HepG2 (cell line): ENCODE measurements around the gene MYD88. TPM values are rescaled to one million over a fixed set of nuclear protein-coding genes. Genes with fewer than 3 reads are reported as not detected.

Experiments
- ATAC-seq: fragments of 200-7000 bp; cut with Tn5 transposase; 3 replicates; pipeline ENCODE4 v1.9.1; 2020; ENCODE audit warnings: mild to moderate bottlenecking, moderate library complexity
- BruUV-seq: library from RNA; stranded (reverse); fragments of 400-500 nt; replicated peaks from 2 replicates; lab custom pipeline; 2021; lab: Mats Ljungman, UMichigan
- CTCF ChIA-PET: fragments of 300-600 bp; formaldehyde crosslinking; extraction: SDS; loops from one replicate; lab custom pipeline; 2021; ENCODE audit warnings: low total read pairs, inconsistent platforms, low intra/inter-chr PET ratio; lab: Yijun Ruan, JAX
- POLR2A ChIA-PET: fragments of 350-600 bp; sonication (Branson Sonifier 250); formaldehyde crosslinking; loops from one replicate; lab custom pipeline; 2020; ENCODE audit warnings: antibody characterized with exemption, inconsistent platforms; lab: Yijun Ruan, JAX
- DNase-seq: peaks from one replicate; pipeline ENCODE4 v3.0.0-alpha.2; 2015; ENCODE audit warnings: low spot score
- FAIRE-seq: peaks from 3 replicates; lab custom pipeline; 2011; peaks lifted over from hg19 to GRCh38; lab: Jason Lieb, UNC
- H2AFZ ChIP-seq: one replicate; pipeline ENCODE4 v1.6.1; 2011; ENCODE audit warnings: low read length, inconsistent platforms
- H3K27ac ChIP-seq: fragments of 300-600 bp; 3 replicates; pipeline ENCODE4 v1.8.0; 2011; ENCODE audit warnings: mixed run types, mild to moderate bottlenecking, mixed read lengths, low read length, inconsistent platforms; ENCODE audit not compliant: insufficient read depth; ENCODE audit errors: extremely low read length
- H3K27me3 ChIP-seq, 2 experiments: fragments of 200-600 bp in 1 of 2; 2 replicates in 1 of 2; 3 replicates in 1 of 2; pipeline versions ENCODE4 v1.6.0 to v1.8.0; 2011; ENCODE audit warnings: low read length in 2 of 2, mild to moderate bottlenecking in 2 of 2, moderate library complexity in 2 of 2, inconsistent platforms in 1 of 2; ENCODE audit not compliant: insufficient read depth in 2 of 2, control insufficient read depth in 1 of 2
- H3K36me3 ChIP-seq, 2 experiments: fragments of 200-600 bp in 1 of 2; replicated peaks in 1 of 2; 2 replicates in 1 of 2; 3 replicates in 1 of 2; pipeline versions ENCODE4 v1.5.1 to v1.8.0; 2011; ENCODE audit warnings: low read length in 2 of 2, inconsistent platforms in 1 of 2; ENCODE audit not compliant: insufficient read depth in 2 of 2, control insufficient read depth in 1 of 2
- H3K4me1 ChIP-seq: 2 replicates; pipeline ENCODE4 v1.5.1; 2012; ENCODE audit warnings: low read length, inconsistent platforms; ENCODE audit not compliant: insufficient read depth
- H3K4me2 ChIP-seq: 2 replicates; pipeline ENCODE4 v1.6.0; 2011; ENCODE audit warnings: low read depth, low read length, inconsistent platforms
- H3K4me3 ChIP-seq, 3 experiments: fragments of 200-600 bp in 1 of 3; sonication (generic), shearing (Covaris generic) in 1 of 3; replicated peaks in 1 of 3; 2 replicates each; pipeline ENCODE4 v1.5.1; 2011 to 2016; ENCODE audit warnings: low read length in 3 of 3, inconsistent platforms in 2 of 3, low read depth in 2 of 3, mild to moderate bottlenecking in 2 of 3, control low read depth in 1 of 3, mixed read lengths in 1 of 3; ENCODE audit not compliant: insufficient read depth in 1 of 3
- H3K79me2 ChIP-seq: one replicate; pipeline ENCODE4 v1.6.1; 2011; ENCODE audit warnings: low read length, inconsistent platforms; ENCODE audit not compliant: insufficient read depth
- H3K9ac ChIP-seq: 2 replicates; pipeline ENCODE4 v1.6.0; 2011; ENCODE audit warnings: mild to moderate bottlenecking, low read depth, low read length, inconsistent platforms; ENCODE audit not compliant: insufficient read depth
- H3K9me3 ChIP-seq: 2 replicates; pipeline ENCODE4 v1.5.1; 2012; ENCODE audit warnings: mild to moderate bottlenecking, low read length
- H4K20me1 ChIP-seq: 2 replicates; pipeline ENCODE4 v1.6.0; 2011; ENCODE audit warnings: inconsistent platforms, mild to moderate bottlenecking, low read length, moderate library complexity; ENCODE audit not compliant: insufficient read depth
- AGO2 ChIP-seq: fragments of 200-400 bp; formaldehyde crosslinking; optimal IDR thresholded peaks from 2 replicates; pipeline ENCODE3; 2017; ENCODE audit warnings: mild to moderate bottlenecking, low read depth, low read length, moderate library complexity
- MTA3 ChIP-seq: sonication (generic); formaldehyde crosslinking; IDR thresholded peaks from 2 replicates; pipeline ENCODE4 v1.4.0; 2020; ENCODE audit warnings: missing genetic modification reagents
- NFKB2 ChIP-seq: sonication (generic); formaldehyde crosslinking; IDR thresholded peaks from 2 replicates; pipeline ENCODE4 v1.4.0; 2020; ENCODE audit warnings: missing genetic modification reagents, borderline replicate concordance
- POLR2AphosphoS2 ChIP-seq: IDR thresholded peaks from 2 replicates; pipeline ENCODE4 v1.6.1; 2011; ENCODE audit warnings: low read depth, low read length, improper control_type of control experiment
- PPARG ChIP-seq: conservative IDR thresholded peaks from 2 replicates; pipeline ENCODE4 v1.6.1; 2016; ENCODE audit warnings: missing biosample characterization, missing genetic modification reagents
- REPIN1 ChIP-seq: sonication (generic); formaldehyde crosslinking; IDR thresholded peaks from 2 replicates; pipeline ENCODE4 v1.8.0; 2022; ENCODE audit warnings: missing genetic modification reagents, low read depth, mild to moderate bottlenecking, borderline replicate concordance
- SPEN ChIP-seq: sonication (generic); formaldehyde crosslinking; IDR thresholded peaks from 2 replicates; pipeline ENCODE4 v1.5.1; 2020; ENCODE audit warnings: low read depth, mild to moderate bottlenecking, missing genetic modification reagents
- ZNF20 ChIP-seq: sonication (generic); formaldehyde crosslinking; IDR thresholded peaks from 2 replicates; pipeline ENCODE4 v1.4.0; 2020; ENCODE audit warnings: mild to moderate bottlenecking, moderate library complexity, missing genetic modification reagents
- ZNF318 ChIP-seq: sonication (generic); formaldehyde crosslinking; IDR thresholded peaks from 2 replicates; pipeline ENCODE4 v1.4.0; 2020; ENCODE audit warnings: mild to moderate bottlenecking, missing genetic modification reagents
- ZNF414 ChIP-seq: sonication (generic); formaldehyde crosslinking; IDR thresholded peaks from 2 replicates; pipeline ENCODE4 v1.5.0; 2020; ENCODE audit warnings: missing genetic modification reagents
- WGBS: methylation state at CpG from one replicate; pipeline ENCODE4 v1.1.6; 2017; ENCODE audit warnings: low lambda C conversion rate; 5-methylcytosine and 5-hydroxymethylcytosine counted together
- in situ Hi-C: cut with HindIII; loops from 2 replicates; pipeline ENCODE4 v1.10.0; 2017; ENCODE audit warnings: low pct_unique_long_range_greater_than_20kb; ENCODE audit not compliant: extremely low pct_ligation_motif_present
- intact Hi-C: fragments of 100-400 bp; cut with micrococcal nuclease; formaldehyde crosslinking; loops from one replicate; pipeline ENCODE4 v1.10.0; 2022; ENCODE audit not compliant: unreplicated experiment
- polyA plus RNA-seq, 8 experiments: library from polyadenylated mRNA; depleted of rRNA in 3 of 8; stranded (reverse) in 7 of 8; unstranded in 1 of 8; fragments of >200 nt; fragmentation: Illumina TruSeq in 4 of 8; extraction: Trizol in 4 of 8; gene quantifications; 2 replicates each; pipeline versions ENCODE4 v1.2.1 to v1.2.3, GENCODE V29; 2011 to 2016; ENCODE audit warnings: low read depth in 4 of 8, missing spikeins in 1 of 8, mixed read lengths in 1 of 8; ENCODE audit not compliant: insufficient read depth in 1 of 8
- total RNA-seq, 5 experiments: library from RNA; depleted of rRNA; stranded (reverse); fragments of >200 nt; fragmentation: Illumina TruSeq; extraction: Trizol; gene quantifications; 2 replicates each; pipeline ENCODE4 v1.2.3, GENCODE V29; 2016; ENCODE audit warnings: low read depth in 1 of 5
- TF ChIP-seq, protein P1 (sequence below): sonication (generic); formaldehyde crosslinking; IDR thresholded peaks from 2 replicates; pipeline ENCODE4 v1.4.0; 2020; ENCODE audit warnings: low read depth, mild to moderate bottlenecking, missing genetic modification reagents

The MYD88 gene
- total and polyA plus RNA-seq, 2 of the 13 experiments (the other 11 are each of a cell fraction or from before 2014, with no cell fraction given), result 7.6 to 32.7 TPM

GRCh38 chr3:38105525-38105924 lies 32.9 kb upstream of the MYD88 start (continued):
- TF ChIP-seq ZNF318 (CRISPR knock-in tag), result no peak
- no peak for TF ChIP-seq REPIN1 (CRISPR knock-in tag)

DNA sequence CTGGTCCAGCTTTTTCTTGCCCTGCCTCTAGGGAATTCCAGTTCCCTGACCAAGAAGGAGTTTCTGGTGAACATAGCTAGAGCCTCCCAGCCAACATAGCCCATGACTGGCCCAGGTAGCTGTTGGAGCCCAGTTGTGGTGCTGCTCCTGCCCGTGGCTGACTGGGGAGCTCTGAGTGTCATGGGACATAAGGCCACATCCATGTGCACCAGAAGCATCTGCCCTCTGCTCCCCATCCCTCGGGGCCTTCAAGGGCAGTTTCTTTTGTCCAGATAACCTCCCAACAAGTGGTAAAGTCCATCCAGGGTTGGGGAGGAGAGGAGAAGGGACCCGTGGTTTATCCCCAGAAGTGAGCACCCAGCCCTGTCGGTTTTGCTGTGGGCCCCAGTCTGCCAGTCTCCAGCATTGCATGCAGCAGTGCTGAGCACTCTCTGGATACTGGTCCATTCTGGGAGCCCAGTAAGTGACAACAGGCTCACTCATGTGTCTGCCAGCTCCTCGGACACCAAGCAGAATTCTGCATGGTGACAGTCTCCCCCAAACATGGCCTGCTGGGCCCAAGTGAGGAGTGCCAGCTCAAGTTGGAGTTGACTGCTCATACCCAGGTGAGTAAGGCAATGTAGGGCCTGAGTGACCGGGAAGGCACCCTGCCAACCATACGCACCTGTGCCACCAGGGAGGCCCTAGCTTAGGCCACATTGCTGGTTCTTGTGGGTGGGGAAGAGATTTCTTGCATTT lies 30.4 kb upstream of the MYD88 start:
- WGBS, result 63% methylated on average over 3 of the region's 7 CpGs
- Histone ChIP-seq H2AFZ (no peak overlapping the region), H3K4me3 (no peak overlapping the region), H3K9me3 (no peaks in the 10 kb centered on the region), H3K9ac (no peak overlapping the region), H3K4me2 (no peak overlapping the region), H4K20me1 (no peaks in the 10 kb centered on the region), H3K79me2 (no peaks in the 10 kb centered on the region), H3K4me1 (no peaks in the 10 kb centered on the region), H3K27ac (no peak overlapping the region), H3K36me3 (no peaks in the 10 kb centered on the region), H3K27me3 (peaks cover 6 to 34% of the 10 kb centered on the region in 2 experiments; a peak in 4 of 5 replicates)
- intact Hi-C loops (no loop called here), in situ Hi-C loops (no loop called here)
- no peak for ATAC-seq
- no peak for DNase-seq
- BruUV-seq, result no TSS peak
- ChIA-PET POLR2A (interaction anchor here (1.4 to 2.2 kb wide), 2 partner anchors 12 to 29 kb away, joined by 4 to 5 read pairs; partner anchors contain the start of gene ACAA1), CTCF (no interaction called here)
- FAIRE-seq, result no peak
- no peak for TF ChIP-seq ZNF414
- 0 out of 2 replicates have a peak, but pooled peaks have one; percentile 40 for TF ChIP-seq POLR2AphosphoS2
- TF ChIP-seq PPARG (CRISPR knock-in tag), result no peak
- TF ChIP-seq SPEN (CRISPR knock-in tag), result no peak
- TF ChIP-seq ZNF20 (CRISPR knock-in tag), result no peak
- TF ChIP-seq, protein P1, sequence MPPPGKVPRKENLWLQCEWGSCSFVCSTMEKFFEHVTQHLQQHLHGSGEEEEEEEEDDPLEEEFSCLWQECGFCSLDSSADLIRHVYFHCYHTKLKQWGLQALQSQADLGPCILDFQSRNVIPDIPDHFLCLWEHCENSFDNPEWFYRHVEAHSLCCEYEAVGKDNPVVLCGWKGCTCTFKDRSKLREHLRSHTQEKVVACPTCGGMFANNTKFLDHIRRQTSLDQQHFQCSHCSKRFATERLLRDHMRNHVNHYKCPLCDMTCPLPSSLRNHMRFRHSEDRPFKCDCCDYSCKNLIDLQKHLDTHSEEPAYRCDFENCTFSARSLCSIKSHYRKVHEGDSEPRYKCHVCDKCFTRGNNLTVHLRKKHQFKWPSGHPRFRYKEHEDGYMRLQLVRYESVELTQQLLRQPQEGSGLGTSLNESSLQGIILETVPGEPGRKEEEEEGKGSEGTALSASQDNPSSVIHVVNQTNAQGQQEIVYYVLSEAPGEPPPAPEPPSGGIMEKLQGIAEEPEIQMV (CRISPR knock-in tag), result no peak
- TF ChIP-seq AGO2, result no peak
- TF ChIP-seq NFKB2 (CRISPR knock-in tag), result no peak
- no peak for TF ChIP-seq MTA3 (CRISPR knock-in tag)
